Glutamatergic neuron (in vitro differentiated cells): Measurements from ENCODE around the gene CCL28. TPM values are rescaled to one million over a fixed set of nuclear protein-coding genes. Genes with fewer than 3 reads are reported as not detected.

Experiments used
- DNase-seq: peaks from one replicate; pipeline ENCODE4 v3.0.0; 2022
- H3K27ac Mint-ChIP-seq: one replicate; pipeline ENCODE4 v1.8.0; 2020; ENCODE audit warnings: mild to moderate bottlenecking, mixed read lengths, inconsistent platforms; ENCODE audit not compliant: unreplicated experiment
- H3K27me3 Mint-ChIP-seq: one replicate; pipeline ENCODE4 v1.8.0; 2020; ENCODE audit warnings: mild to moderate bottlenecking, moderate library complexity, mixed read lengths, inconsistent platforms; ENCODE audit not compliant: unreplicated experiment
- H3K36me3 Mint-ChIP-seq: one replicate; pipeline ENCODE4 v1.8.0; 2020; ENCODE audit warnings: mild to moderate bottlenecking, mixed read lengths, inconsistent platforms; ENCODE audit not compliant: unreplicated experiment
- H3K4me1 Mint-ChIP-seq: one replicate; pipeline ENCODE4 v1.8.0; 2020; ENCODE audit warnings: mild to moderate bottlenecking, low read depth, mixed read lengths, inconsistent platforms; ENCODE audit not compliant: unreplicated experiment
- H3K4me3 Mint-ChIP-seq: one replicate; pipeline ENCODE4 v1.8.0; 2020; ENCODE audit warnings: mild to moderate bottlenecking, mixed read lengths, inconsistent platforms; ENCODE audit not compliant: unreplicated experiment
- H3K9me3 Mint-ChIP-seq: one replicate; pipeline ENCODE4 v1.8.0; 2020; ENCODE audit warnings: mild to moderate bottlenecking, moderate library complexity, mixed read lengths, inconsistent platforms; ENCODE audit not compliant: unreplicated experiment
- CTCF ChIP-seq: fragments of 200-600 bp; sonication (generic); IDR thresholded peaks from one replicate; pipeline ENCODE4 v1.5.0; 2021; ENCODE audit not compliant: partially characterized antibody, unreplicated experiment
- total RNA-seq: library from RNA; stranded (reverse); fragmentation: NEBNext Ultra II Directional; extraction: Animal tissue kit (Norgen Biotek cat#: 25700); gene quantifications from one replicate; pipeline ENCODE4 v1.2.1, GENCODE V29; 2021; ENCODE audit not compliant: unreplicated experiment

The CCL28 gene
- total RNA-seq, 1 donor from 2014 or later = 1.1 TPM

GRCh38 chr5:43396762-43397304 lies 15.4 kb downstream of the CCL28 start:
- H3K27ac Mint-ChIP-seq = no peak overlapping the region
- peak overlapping the region; percentile 93 for H3K4me3 Mint-ChIP-seq
- peaks cover 3% of the 10 kb centered on the region for H3K27me3 Mint-ChIP-seq
- H3K4me1 Mint-ChIP-seq = peaks cover 4% of the 10 kb centered on the region
- peaks cover 5% of the 10 kb centered on the region for H3K9me3 Mint-ChIP-seq
- peak; percentile 42 for DNase-seq
- TF ChIP-seq CTCF = no peak
- H3K36me3 Mint-ChIP-seq = no peaks in the 10 kb centered on the region

- Mint-ChIP-seq H3K36me3 (no peaks in the 10 kb centered on the region), H3K27me3 (no peaks in the 10 kb centered on the region)
Measured at GRCh38 chr5:43390471-43390870, 21.7 kb downstream of the CCL28 start.

GRCh38 chr5:43389679-43390329 lies 22.4 kb downstream of the CCL28 start:
- H3K27me3 Mint-ChIP-seq = no peaks in the 10 kb centered on the region
- TF ChIP-seq CTCF = peak; percentile 87
- no peaks in the 10 kb centered on the region for H3K36me3 Mint-ChIP-seq
- H3K4me3 Mint-ChIP-seq = no peak overlapping the region
- H3K9me3 Mint-ChIP-seq = peaks cover 3% of the 10 kb centered on the region
- no peaks in the 10 kb centered on the region for H3K4me1 Mint-ChIP-seq
- no peak overlapping the region for H3K27ac Mint-ChIP-seq
- DNase-seq = peak; percentile 41

More at GRCh38 chr5:43390471-43390870, 21.7 kb downstream of the CCL28 start:
- H3K4me3 Mint-ChIP-seq = no peak overlapping the region
- no peaks in the 10 kb centered on the region for H3K4me1 Mint-ChIP-seq
- peaks cover 3% of the 10 kb centered on the region for H3K9me3 Mint-ChIP-seq
- no peak overlapping the region for H3K27ac Mint-ChIP-seq
- TF ChIP-seq CTCF = no peak
- no peak for DNase-seq

GRCh38 chr5:43386960-43387362 lies 25.2 kb downstream of the CCL28 start:
- Mint-ChIP-seq H3K27ac (no peak overlapping the region), H3K9me3 (peaks cover 3% of the 10 kb centered on the region), H3K36me3 (no peaks in the 10 kb centered on the region), H3K27me3 (no peaks in the 10 kb centered on the region), H3K4me1 (no peaks in the 10 kb centered on the region), H3K4me3 (no peak overlapping the region)
- DNase-seq = no peak
- TF ChIP-seq CTCF = no peak

GRCh38 chr5:43376496-43377140 lies 35.6 kb downstream of the CCL28 start:
- Mint-ChIP-seq H3K27me3 (no peaks in the 10 kb centered on the region), H3K4me3 (no peak overlapping the region), H3K36me3 (no peaks in the 10 kb centered on the region), H3K4me1 (no peaks in the 10 kb centered on the region), H3K27ac (no peak overlapping the region), H3K9me3 (no peaks in the 10 kb centered on the region)
- no peak for DNase-seq
- TF ChIP-seq CTCF = no peak
